Sigmoid colon (tissue), 7 donors: Measurements from ENCODE around the gene SSTR4. TPM values are rescaled to one million over a fixed set of nuclear protein-coding genes. Genes with fewer than 3 reads are reported as not detected.
A peak's percentile ranks its signal among the peaks of the same experiment; 100 is the strongest.

Source experiments
- DNase-seq: peaks from one replicate; pipeline ENCODE4 v3.0.0-alpha.2; 2019
- H3K27ac ChIP-seq, 4 donors: fragments of 200-600 bp; sonication (generic); one replicate each; pipeline ENCODE4 v1.5.1; 2016 to 2019; ENCODE audit warnings: mild to moderate bottlenecking in 1 of 4
- H3K27me3 ChIP-seq, 3 donors: fragments of 200-600 bp; sonication (generic); one replicate each; pipeline ENCODE4 v1.5.1; 2019; ENCODE audit warnings: mild to moderate bottlenecking in 1 of 3
- H3K36me3 ChIP-seq, 4 donors: fragments of 200-600 bp; sonication (generic); one replicate each; pipeline ENCODE4 v1.5.1; 2016 to 2019
- H3K4me1 ChIP-seq, 4 donors: fragments of 200-600 bp; sonication (generic); one replicate each; pipeline ENCODE4 v1.5.1; 2017 to 2019
- H3K4me3 ChIP-seq, 4 donors: fragments of 200-600 bp; sonication (generic); one replicate each; pipeline ENCODE4 v1.5.1; 2017 to 2019; ENCODE audit warnings: mild to moderate bottlenecking in 2 of 4, moderate library complexity in 1 of 4
- H3K9me3 ChIP-seq, 4 donors: fragments of 200-600 bp in 3 of 4; sonication (generic) in 3 of 4; one replicate each; pipeline versions ENCODE4 v1.5.1 to v1.6.1; 2013 to 2019
- CTCF ChIP-seq, 4 experiments: fragments of 450-650 bp in 3 of 4; fragments of 200-600 bp in 1 of 4; IDR thresholded peaks; one replicate each; pipeline ENCODE4 v1.5.1; 2016 to 2019; ENCODE audit warnings: antibody characterized with exemption in 4 of 4, mild to moderate bottlenecking in 3 of 4, moderate library complexity in 2 of 4
- EP300 ChIP-seq, 4 donors: sonication (generic); formaldehyde crosslinking; IDR thresholded peaks; one replicate each; pipeline ENCODE4 v1.6.1; 2017; ENCODE audit warnings: antibody characterized with exemption in 4 of 4
- POLR2A ChIP-seq, 2 donors: fragments of 450-650 bp; IDR thresholded peaks; one replicate each; pipeline ENCODE4 v1.6.1; 2016; ENCODE audit warnings: antibody characterized with exemption in 2 of 2, mild to moderate bottlenecking in 2 of 2, moderate library complexity in 2 of 2
- POLR2AphosphoS5 ChIP-seq, 4 donors: sonication (generic); formaldehyde crosslinking; IDR thresholded peaks; one replicate each; pipeline ENCODE4 v1.6.1; 2017; ENCODE audit warnings: antibody characterized with exemption in 4 of 4
- WGBS, 2 donors: extraction: QIAGEN DNeasy Blood & Tissue Kit; methylation state at CpG; one replicate each; pipeline ENCODE4 v1.1.7; 2013; 5-methylcytosine and 5-hydroxymethylcytosine counted together
- intact Hi-C: fragments of 100-400 bp; cut with DNase I; formaldehyde crosslinking; loops from one replicate; pipeline ENCODE4 v1.15.1; 2023
- polyA plus RNA-seq, 3 donors: library from polyadenylated mRNA; stranded (reverse); fragments of 200-250 nt; gene quantifications; one replicate each; pipeline ENCODE4 v1.2.3, GENCODE V29; 2013
- total RNA-seq, 4 donors: library from RNA; depleted of rRNA; stranded (reverse); fragments of >200 nt; gene quantifications; one replicate each; pipeline ENCODE4 v1.1.0, GENCODE V29; 2016
- donor health status: healthy with polysubstance abuse.
- donor health status: Bipolar disorder and iron deficiency.
- donor health status: healthy.

SSTR4 gene
- total and polyA plus RNA-seq, 7 donors = 0.04 TPM; not detected in 6

- H3K4me1 ChIP-seq = peaks cover 0 to 41% (median 36%) of the 10 kb centered on the region in 4 donors
- intact Hi-C loops = no loop called here
- no peaks in the 10 kb centered on the region for H3K9me3 ChIP-seq
- H3K27ac ChIP-seq = peak overlapping the region in 3 of 4 donors; percentile 70 to 84 (median 71)
- 16 to 34% methylated on average over 47 of the region's 47 CpGs for WGBS, 2 donors
- DNase-seq = no peak
- peak overlapping the region; percentile 0 to 54 (median 42) for H3K4me3 ChIP-seq
- peaks cover 16 to 86% (median 44%) of the 10 kb centered on the region in 3 donors for H3K27me3 ChIP-seq
- no peak for TF ChIP-seq POLR2A (IDR thresholded peaks at IDR 0.05)
- no peak for TF ChIP-seq CTCF (IDR thresholded peaks at IDR 0.05)
- TF ChIP-seq POLR2AphosphoS5 (IDR thresholded peaks at IDR 0.05) = no peak
- no peak for TF ChIP-seq EP300 (IDR thresholded peaks at IDR 0.05)
- H3K36me3 ChIP-seq = no peaks in the 10 kb centered on the region
Measured at GRCh38 chr20:23047738-23048214, 12.7 kb downstream of the SSTR4 start.

- no peaks in the 10 kb centered on the region for H3K9me3 ChIP-seq
- DNase-seq = peak; percentile 75
- no peaks in the 10 kb centered on the region for H3K36me3 ChIP-seq
- H3K27ac ChIP-seq = peak overlapping the region; percentile 60 to 84 (median 70)
- intact Hi-C loops = no loop called here
- H3K4me3 ChIP-seq = peak overlapping the region; percentile 15 to 54 (median 42)
- peaks cover 16 to 82% (median 44%) of the 10 kb centered on the region in 3 donors for H3K27me3 ChIP-seq
- WGBS, 2 donors = 4 to 9% methylated on average over 92 of the region's 92 CpGs
- H3K4me1 ChIP-seq = peaks cover 0 to 41% (median 36%) of the 10 kb centered on the region in 4 donors
- TF ChIP-seq CTCF (IDR thresholded peaks at IDR 0.05) (peak in 1 of 4 experiments; percentile 16), POLR2AphosphoS5 (IDR thresholded peaks at IDR 0.05) (no peak)
Measured at GRCh38 chr20:23048283-23049200, 13.4 kb downstream of the SSTR4 start.

GRCh38 chr20:23049201-23050075 lies 14.3 kb downstream of the SSTR4 start, which contains the start of gene THBD:
Gene THBD (minus strand): TSS chr20:23049672. CDS start chr20:23049504, 168 bp downstream.
- 1 to 2% methylated on average over 79 of the region's 79 CpGs for WGBS, 2 donors
- H3K4me1 ChIP-seq = peaks cover 0 to 41% (median 36%) of the 10 kb centered on the region in 4 donors

GRCh38 chr20:23050076-23050838 lies 15.1 kb downstream of the SSTR4 start:
- Histone ChIP-seq H3K36me3 (no peaks in the 10 kb centered on the region), H3K9me3 (no peaks in the 10 kb centered on the region), H3K4me3 (peak overlapping the region; percentile 8 to 54 (median 42)), H3K4me1 (peaks cover 0 to 41% (median 36%) of the 10 kb centered on the region in 4 donors), H3K27me3 (peaks cover 16 to 73% (median 44%) of the 10 kb centered on the region in 3 donors), H3K27ac (peak overlapping the region; percentile 60 to 84 (median 70))
- intact Hi-C loops = no loop called here
- TF ChIP-seq POLR2AphosphoS5 (IDR thresholded peaks at IDR 0.05) (no peak), EP300 (IDR thresholded peaks at IDR 0.05) (no peak), POLR2A (IDR thresholded peaks at IDR 0.05) (no peak), CTCF (IDR thresholded peaks at IDR 0.05) (no peak)
- WGBS, 2 donors = 1 to 2% methylated on average over 48 of the region's 48 CpGs
- DNase-seq = peak; percentile 72

More at GRCh38 chr20:23049201-23050075, 14.3 kb downstream of the SSTR4 start, which contains the start of gene THBD:
- H3K9me3 ChIP-seq = no peaks in the 10 kb centered on the region
- H3K4me3 ChIP-seq = peak within 1 kb of the TSS; percentile 15 to 54 (median 42)
- peaks cover 16 to 81% (median 44%) of the 10 kb centered on the region in 3 donors for H3K27me3 ChIP-seq
- H3K36me3 ChIP-seq = no peaks in the 10 kb centered on the region
- TF ChIP-seq POLR2A (IDR thresholded peaks at IDR 0.05) = peak; percentile 12 to 22
- peak; percentile 57 to 88 (median 79) for TF ChIP-seq POLR2AphosphoS5 (IDR thresholded peaks at IDR 0.05)
- TF ChIP-seq EP300 (IDR thresholded peaks at IDR 0.05) = no peak
- peak; percentile 86 for DNase-seq
- peak within 1 kb of the TSS; percentile 60 to 84 (median 70) for H3K27ac ChIP-seq
- intact Hi-C loops = no loop called here
